Fibroblast of skin of abdomen (primary cell): ENCODE data around the gene CDC26. TPM values are rescaled to one million over a fixed set of nuclear protein-coding genes. Genes with fewer than 3 reads are reported as not detected.
"Not testable (repeated sequence)": the region's sequence is repeated elsewhere in the genome, so short reads cannot be mapped to it uniquely, and the experiment has no call there.

ENCODE experiments used
- DNase-seq: peaks from one replicate; pipeline ENCODE4 v3.0.0-alpha.2; 2013
- polyA plus RNA-seq, 2 experiments: library from polyadenylated mRNA; unstranded; fragments of 120-200 nt; gene quantifications; one replicate each; pipeline ENCODE4 v1.2.1, GENCODE V29; 2013; ENCODE audit not compliant: insufficient read length in 2 of 2

Gene CDC26
- polyA plus RNA-seq (2013, experiment 1 of 2; ENCODE audit: insufficient read length), result 32.9 TPM
- polyA plus RNA-seq (2013, experiment 2 of 2; ENCODE audit: insufficient read length), result 30.6 TPM

- peak; percentile 99 for DNase-seq
These were observed at the start of gene CDC26, which contains the start of gene PRPF4 for GRCh38 chr9:113275157-113276131. Gene CDC26 (minus strand): TSS chr9:113275572. CDS start chr9:113272507, 3,065 bp downstream. Gene PRPF4 (plus strand): TSS chr9:113275658. CDS start chr9:113275744, 86 bp downstream.

GRCh38 chr9:113322671-113323070, 47.3 kb upstream of the CDC26 start:
- no peak for DNase-seq

- no peak for DNase-seq
These were observed 44.7 kb upstream of the CDC26 start for GRCh38 chr9:113320051-113320450.

GRCh38 chr9:113319054-113319453, 43.7 kb upstream of the CDC26 start:
- DNase-seq, result no peak

DNA sequence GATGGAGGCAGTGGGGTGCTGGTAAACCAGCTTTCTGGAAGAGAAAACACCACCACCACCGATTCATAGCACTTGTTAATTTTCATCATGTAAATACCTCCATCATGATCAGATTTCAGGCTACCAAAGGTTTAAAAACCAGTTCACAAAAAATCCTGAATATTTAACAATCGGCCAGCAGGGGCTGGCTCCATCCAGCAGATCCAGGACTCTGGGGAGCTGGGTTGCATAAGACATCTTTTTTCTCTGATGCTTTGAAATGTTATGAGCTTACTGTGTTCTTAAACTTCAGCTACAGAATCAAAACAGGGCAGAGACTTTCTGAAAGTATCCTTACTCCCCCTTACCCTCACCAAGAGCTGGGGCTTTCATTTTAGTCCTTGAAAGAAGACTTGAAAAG, 42.4 kb upstream of the CDC26 start:
- no peak for DNase-seq

GRCh38 chr9:113316030-113316429, 40.7 kb upstream of the CDC26 start:
- no peak for DNase-seq

- no peak for DNase-seq
These were observed 39.9 kb upstream of the CDC26 start for GRCh38 chr9:113315231-113315630.

DNA sequence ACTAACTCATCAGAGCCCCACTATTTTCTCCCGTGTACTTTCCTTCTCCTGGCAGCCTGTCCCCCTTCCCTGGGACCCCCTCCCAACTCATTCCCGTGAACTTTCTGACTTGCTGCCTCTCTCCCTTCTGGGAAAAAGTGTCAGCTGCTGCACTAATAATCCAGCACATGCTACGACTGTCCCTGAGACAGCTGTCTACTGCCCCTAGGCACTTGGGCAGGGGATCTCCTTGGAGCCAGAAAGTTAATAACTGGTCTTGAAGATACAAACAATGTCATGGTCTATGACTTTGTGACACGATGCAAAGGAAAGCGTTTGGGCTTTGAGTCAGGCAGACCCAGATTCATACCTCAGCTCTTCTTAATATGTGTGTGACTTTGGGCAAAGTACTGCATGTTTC, 37.9 kb upstream of the CDC26 start:
- DNase-seq, result no peak

GRCh38 chr9:113311961-113312360, 36.6 kb upstream of the CDC26 start:
- peak; percentile 52 for DNase-seq

- DNase-seq, result no peak
These were observed 35.2 kb upstream of the CDC26 start for GRCh38 chr9:113310538-113310937.

DNA sequence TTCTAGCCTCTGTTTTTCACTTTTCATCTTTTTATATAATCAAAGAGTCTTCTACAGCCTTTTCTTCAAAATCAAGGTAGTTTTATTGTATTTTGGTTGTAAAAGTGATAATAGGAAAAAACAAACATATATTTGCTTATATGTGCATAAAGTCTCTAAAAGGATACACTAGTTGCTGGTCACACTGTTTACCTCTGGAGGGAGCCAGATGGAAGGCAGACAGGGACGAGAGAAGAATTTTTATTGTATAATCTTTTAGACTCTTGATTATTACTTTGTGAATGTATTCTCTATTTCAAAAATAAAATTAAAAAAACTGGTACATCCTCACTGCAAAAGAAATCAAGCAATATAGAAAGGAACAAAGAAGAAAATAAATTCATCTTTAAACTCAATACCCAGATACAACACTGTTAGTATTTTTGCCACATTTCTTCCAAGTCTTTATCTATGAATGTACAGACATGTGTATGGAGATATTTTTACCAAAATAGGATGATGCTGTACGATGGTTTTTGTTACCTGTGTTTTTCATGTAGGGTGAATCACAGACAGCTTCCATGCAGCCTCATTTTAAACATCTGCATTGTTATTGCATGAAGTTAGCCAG, 33.9 kb upstream of the CDC26 start:
- peak; percentile 38 for DNase-seq

DNA sequence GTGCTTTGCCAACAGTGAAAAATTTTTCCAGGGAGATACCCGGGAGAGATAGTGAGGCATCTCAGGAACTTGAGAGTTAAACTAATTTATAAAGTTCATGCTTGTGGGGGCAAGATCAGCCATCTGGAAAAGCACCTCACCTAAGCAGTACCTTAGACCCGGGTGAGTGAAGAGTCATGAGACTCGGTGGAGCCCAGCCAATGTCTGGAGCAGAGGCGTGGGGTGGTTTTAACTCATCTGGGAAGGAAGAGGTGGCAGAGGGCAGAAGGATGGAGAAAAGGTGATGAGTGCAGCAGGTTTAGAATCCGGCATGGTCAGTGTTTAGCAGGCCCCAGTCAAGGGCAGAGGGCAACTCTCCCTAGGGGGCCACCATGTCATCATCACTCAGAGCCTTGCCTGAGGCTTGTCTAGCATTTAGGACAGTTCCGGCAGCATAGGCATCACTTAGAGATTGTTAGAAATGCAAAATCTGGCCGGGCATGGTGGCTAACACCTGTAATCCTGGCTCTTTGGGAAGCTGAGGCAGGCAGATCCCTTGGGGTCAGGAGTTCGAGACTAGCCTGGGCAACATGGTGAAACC, 32.1 kb upstream of the CDC26 start:
- DNase-seq, result no peak

DNA sequence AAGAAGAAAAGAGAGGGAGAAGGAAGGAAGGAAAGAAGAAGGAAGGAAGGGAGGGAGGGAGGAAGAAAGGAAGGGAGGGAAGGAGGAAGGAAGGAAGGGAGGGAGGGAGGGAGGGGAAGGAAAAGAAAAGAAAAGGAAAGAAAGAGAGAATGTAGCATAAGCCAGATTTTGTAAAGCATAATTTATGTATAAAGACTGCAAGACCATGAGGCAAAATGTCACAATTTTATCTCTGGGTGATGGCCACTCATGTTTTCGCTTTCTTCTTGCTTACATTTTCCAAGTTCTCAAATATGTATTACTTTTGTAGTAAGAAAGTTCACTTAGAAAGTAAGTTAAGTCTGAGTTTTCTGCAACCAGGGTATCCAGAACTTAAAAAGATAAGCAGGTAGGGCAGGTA, 31.2 kb upstream of the CDC26 start:
- DNase-seq, result no peak

- DNase-seq, result no peak
These were observed 27.5 kb upstream of the CDC26 start, which contains the start of gene RNF183 for GRCh38 chr9:113302792-113303418. Gene RNF183 (minus strand): TSS chr9:113303376. CDS start chr9:113298184, 5,192 bp downstream.

DNA sequence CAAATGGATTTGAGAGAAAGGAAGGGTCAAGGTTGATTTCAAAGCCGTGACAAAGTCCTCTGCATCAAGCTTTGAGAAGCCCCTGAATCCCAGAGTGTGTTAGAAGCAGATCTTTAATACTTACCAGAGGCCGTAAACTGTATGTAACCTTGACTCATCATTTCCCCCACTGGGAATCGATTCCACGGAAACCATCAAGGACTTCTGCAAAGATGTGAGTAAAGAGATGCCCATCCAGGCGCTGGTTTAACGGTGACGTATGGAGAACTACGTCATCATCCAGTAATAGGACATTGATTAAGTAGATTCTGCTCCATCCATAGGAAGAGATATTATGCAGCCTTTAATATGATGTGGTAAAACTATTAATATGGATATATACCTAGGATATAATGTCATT, 26.2 kb upstream of the CDC26 start:
- DNase-seq, result no peak

DNA sequence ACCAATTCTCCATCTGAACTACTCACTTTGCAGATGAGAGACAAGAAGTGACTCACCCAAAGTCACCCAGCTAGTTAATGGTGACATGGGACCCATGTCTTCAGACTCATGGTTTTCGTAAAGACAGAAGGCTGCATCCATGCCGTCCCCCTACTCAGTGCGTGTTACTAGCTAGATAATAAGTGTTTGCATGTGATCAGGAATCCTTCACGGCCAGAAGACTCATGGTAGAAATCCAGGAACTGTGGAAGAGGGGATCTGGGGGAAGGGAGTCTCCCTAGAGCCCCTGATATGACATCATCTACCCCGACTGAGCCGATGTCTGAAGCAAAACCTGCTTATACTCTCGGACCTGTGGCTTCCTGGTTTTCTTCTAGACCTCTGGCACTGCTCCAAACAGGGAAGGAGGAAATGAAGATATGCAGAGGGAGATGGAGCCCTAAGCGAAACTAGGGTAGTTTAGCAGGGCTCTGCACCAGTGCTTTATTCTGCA, 24.5 kb upstream of the CDC26 start:
- peak; percentile 23 for DNase-seq

GRCh38 chr9:113298924-113299770, 23.8 kb upstream of the CDC26 start:
- DNase-seq, result no peak

GRCh38 chr9:113298311-113298710, 22.9 kb upstream of the CDC26 start:
- no peak for DNase-seq

GRCh38 chr9:113296796-113297558, 21.6 kb upstream of the CDC26 start:
- DNase-seq, result no peak

DNA sequence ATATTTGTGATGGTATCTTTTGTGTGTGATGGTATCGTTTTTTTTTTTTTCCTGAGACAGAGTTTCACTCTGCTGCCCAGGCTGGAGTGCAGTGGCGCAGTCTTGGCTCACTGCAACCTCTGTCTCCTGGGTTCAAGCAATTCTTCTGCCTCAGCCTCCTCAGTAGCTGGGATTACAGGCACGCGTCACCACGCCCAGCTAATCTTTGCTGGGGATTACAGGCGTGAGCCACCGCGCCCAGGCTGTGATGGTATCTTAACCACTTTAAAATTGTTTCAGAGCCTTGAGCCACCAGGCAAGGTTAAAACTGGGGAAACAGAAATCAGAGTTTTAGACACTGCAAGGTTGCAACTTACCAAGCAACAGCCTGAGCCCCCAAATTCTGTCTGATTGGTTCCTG, 20.9 kb upstream of the CDC26 start:
- DNase-seq, result not testable (repeated sequence)
